GM23248 (cell line): ENCODE measurements around the gene SETD7. TPM values are rescaled to one million over a fixed set of nuclear protein-coding genes. Genes with fewer than 3 reads are reported as not detected.
A peak's percentile ranks its signal among the peaks of the same experiment; 100 is the strongest.
"Not testable (repeated sequence)": the region's sequence is repeated elsewhere in the genome, so short reads cannot be mapped to it uniquely, and the experiment has no call there.

Experiments
- DNase-seq: peaks from one replicate; pipeline ENCODE4 v3.0.0-alpha.2; 2015
- H2AFZ ChIP-seq: fragments of 200-600 bp; sonication (generic); 2 replicates; pipeline ENCODE4 v1.6.1; 2016; ENCODE audit warnings: antibody characterized with exemption
- H3F3A ChIP-seq: fragments of 200-600 bp; sonication (generic); 2 replicates; pipeline ENCODE4 v1.6.1; 2016; ENCODE audit warnings: mild to moderate bottlenecking, antibody characterized with exemption, mixed run types; ENCODE audit not compliant: insufficient read depth
- H3K27ac ChIP-seq: fragments of 200-600 bp; sonication (generic); 2 replicates; pipeline ENCODE4 v1.5.1; 2016; ENCODE audit warnings: mild to moderate bottlenecking
- H3K27me3 ChIP-seq: fragments of 200-600 bp; sonication (generic); replicated peaks from 2 replicates; pipeline ENCODE4 v1.6.1; 2016; ENCODE audit warnings: mild to moderate bottlenecking; ENCODE audit not compliant: insufficient read depth
- H3K36me3 ChIP-seq: fragments of 200-600 bp; sonication (generic); 2 replicates; pipeline ENCODE4 v1.6.1; 2016; ENCODE audit warnings: low read depth, mild to moderate bottlenecking
- H3K4me1 ChIP-seq: fragments of 200-600 bp; sonication (generic); 2 replicates; pipeline ENCODE4 v1.6.1; 2016; ENCODE audit warnings: mild to moderate bottlenecking; ENCODE audit not compliant: insufficient read depth
- H3K4me2 ChIP-seq: fragments of 200-600 bp; sonication (generic); one replicate; pipeline ENCODE4 v1.6.1; 2016; ENCODE audit warnings: mild to moderate bottlenecking; ENCODE audit not compliant: unreplicated experiment
- H3K4me3 ChIP-seq: fragments of 200-600 bp; sonication (generic); 2 replicates; pipeline ENCODE4 v1.5.1; 2016; ENCODE audit warnings: mild to moderate bottlenecking
- H3K79me2 ChIP-seq: fragments of 200-600 bp; sonication (generic); 2 replicates; pipeline ENCODE4 v1.6.1; 2016; ENCODE audit warnings: mild to moderate bottlenecking; ENCODE audit not compliant: insufficient read depth
- H3K9ac ChIP-seq: fragments of 200-600 bp; sonication (generic); 2 replicates; pipeline ENCODE4 v1.6.1; 2016; ENCODE audit warnings: mild to moderate bottlenecking
- H3K9me2 ChIP-seq: fragments of 200-600 bp; sonication (generic); 2 replicates; pipeline ENCODE4 v1.6.1; 2016; ENCODE audit warnings: mixed run types, mild to moderate bottlenecking, moderate library complexity; ENCODE audit not compliant: insufficient read depth
- H3K9me3 ChIP-seq: fragments of 200-600 bp; sonication (generic); one replicate; pipeline ENCODE4 v1.6.1; 2017; ENCODE audit warnings: low read depth
- H4K20me1 ChIP-seq: fragments of 200-600 bp; sonication (generic); 2 replicates; pipeline ENCODE4 v1.6.0; 2016; ENCODE audit not compliant: insufficient read depth
- EZH2 ChIP-seq: fragments of 200-600 bp; sonication (generic); IDR thresholded peaks from 2 replicates; pipeline ENCODE4 v1.6.1; 2018; ENCODE audit warnings: antibody characterized with exemption, mild to moderate bottlenecking; ENCODE audit not compliant: insufficient read depth, poor library complexity, severe bottlenecking
- EZH2phosphoT487 ChIP-seq: fragments of 200-600 bp; sonication (generic); IDR thresholded peaks from 2 replicates; pipeline ENCODE4 v1.6.1; 2018; ENCODE audit warnings: antibody characterized with exemption, moderate library complexity, mild to moderate bottlenecking, low read depth; ENCODE audit not compliant: insufficient read depth
- WGBS, 2 experiments: methylation state at CpG; one replicate each; pipeline ENCODE4 v1.1.6; 2015 to 2017; ENCODE audit warnings: low lambda C conversion rate in 2 of 2, low coverage in 1 of 2; ENCODE audit errors: missing lambda C conversion rate in 2 of 2; 5-methylcytosine and 5-hydroxymethylcytosine counted together
- in situ Hi-C: fragments of 300-500 bp; cut with MboI; formaldehyde crosslinking; loops from 2 replicates; pipeline ENCODE4 v1.15.0; 2020
- polyA plus RNA-seq: library from polyadenylated mRNA; unstranded; fragments of >200 nt; fragmentation: Nextera tagmentation; extraction: Ambion mirVana; gene quantifications from 2 replicates; pipeline ENCODE4 v1.2.1, GENCODE V29; 2016
- total RNA-seq: library from RNA; depleted of rRNA; stranded (reverse); fragments of >200 nt; shearing (Covaris generic); gene quantifications from 2 replicates; pipeline ENCODE4 v1.2.3, GENCODE V29; 2014

SETD7 gene
- total and polyA plus RNA-seq, 2 experiments from 2014 or later = 34.0 to 82.5 TPM

DNA sequence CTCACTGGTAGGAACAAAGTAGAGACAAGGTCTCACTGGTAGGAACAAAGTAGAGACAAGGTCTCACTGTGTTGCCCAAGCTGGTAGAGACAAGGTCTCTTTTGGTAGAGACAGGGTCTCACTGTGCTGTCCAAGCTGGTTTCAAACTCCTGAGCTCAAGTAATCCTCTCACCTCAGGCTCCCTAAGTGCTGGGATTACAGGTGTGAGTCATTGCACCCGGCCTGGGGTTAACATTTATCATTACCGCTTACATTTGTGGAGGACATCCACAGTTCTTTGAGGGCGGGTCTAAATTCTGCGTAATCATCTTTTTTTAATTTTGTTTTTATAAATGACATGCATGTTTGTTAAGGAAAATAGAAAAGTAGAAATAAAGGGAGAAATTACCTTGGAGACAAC is 90.1 kb downstream of the SETD7 start:
- H3K27me3 ChIP-seq = no peaks in the 10 kb centered on the region
- no peaks in the 10 kb centered on the region for H3K4me1 ChIP-seq
- no peak overlapping the region for H3K4me2 ChIP-seq
- H3K79me2 ChIP-seq = peaks cover 98% of the 10 kb centered on the region
- no peaks in the 10 kb centered on the region for H3K36me3 ChIP-seq
- H3F3A ChIP-seq = no peaks in the 10 kb centered on the region
- H3K9me2 ChIP-seq = no peaks in the 10 kb centered on the region
- DNase-seq = no peak
- WGBS, 2 experiments = 80 to 84% methylated on average over 4 of the region's 4 CpGs
- TF ChIP-seq EZH2phosphoT487 = no peak
- TF ChIP-seq EZH2 = no peak
- H2AFZ ChIP-seq = no peak overlapping the region
- H3K9ac ChIP-seq = no peak overlapping the region
- in situ Hi-C loops = no loop called here
- no peak overlapping the region for H3K27ac ChIP-seq
- no peak overlapping the region for H3K4me3 ChIP-seq
- peaks cover 6% of the 10 kb centered on the region for H4K20me1 ChIP-seq
- no peaks in the 10 kb centered on the region for H3K9me3 ChIP-seq

DNA sequence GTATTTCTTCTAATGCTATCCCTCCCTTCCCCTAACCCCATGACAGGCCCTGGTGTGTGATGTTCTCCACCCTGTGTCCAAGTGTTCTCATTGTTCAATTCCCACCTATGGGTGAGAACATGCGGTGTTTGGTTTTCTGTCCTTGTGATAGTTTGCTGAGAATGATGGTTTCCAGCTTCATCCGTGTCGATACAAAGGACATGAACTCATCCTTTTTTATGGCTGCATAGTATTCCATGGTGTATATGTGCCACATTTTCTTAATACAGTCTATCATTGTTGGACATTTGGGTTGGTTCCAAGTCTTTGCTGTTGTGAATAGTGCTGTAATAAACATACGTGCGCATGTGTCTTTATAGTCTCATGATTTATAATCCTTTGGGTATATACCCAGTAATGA is 91.5 kb downstream of the SETD7 start:
- not testable (repeated sequence) for H3K36me3 ChIP-seq

DNA sequence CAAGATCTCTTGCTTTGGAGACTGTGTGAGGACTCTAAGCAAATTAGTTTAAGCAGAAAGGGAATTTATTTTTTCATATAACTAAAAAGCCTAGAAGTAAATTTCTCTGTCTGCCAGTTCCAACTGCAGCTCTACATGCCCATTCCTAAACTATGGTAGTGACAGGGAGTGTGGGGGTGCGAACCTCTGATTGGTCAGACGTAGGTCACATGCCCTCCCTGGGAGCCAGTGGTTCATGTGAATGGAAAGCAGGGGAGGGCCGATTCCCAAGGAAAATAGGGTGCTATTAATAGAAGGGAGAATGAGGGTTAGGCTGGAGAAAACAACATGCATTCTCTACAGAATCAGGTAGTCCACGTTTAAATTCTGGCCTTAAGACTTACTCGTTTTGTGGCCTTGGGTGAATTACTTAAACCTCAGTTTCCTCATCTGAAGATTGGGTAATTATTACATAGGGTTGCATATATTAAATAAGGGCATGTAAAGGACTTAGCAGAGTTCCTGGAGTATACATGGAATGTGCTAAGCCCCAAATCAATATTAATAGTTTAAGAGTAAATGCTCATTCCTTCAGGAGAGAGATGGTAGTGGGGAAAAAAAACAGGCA is 94.9 kb downstream of the SETD7 start:
- Histone ChIP-seq H3K4me3 (no peak overlapping the region), H3K27me3 (no peaks in the 10 kb centered on the region), H4K20me1 (no peaks in the 10 kb centered on the region; the same call in none of the 2 replicates), H2AFZ (no peak overlapping the region), H3K27ac (no peak overlapping the region), H3K9me2 (no peaks in the 10 kb centered on the region), H3K79me2 (peaks cover 98% of the 10 kb centered on the region), H3K9ac (no peak overlapping the region), H3K4me1 (peaks cover 28% of the 10 kb centered on the region), H3K36me3 (no peaks in the 10 kb centered on the region), H3K9me3 (no peaks in the 10 kb centered on the region), H3F3A (no peaks in the 10 kb centered on the region), H3K4me2 (no peak overlapping the region)
- no peak for TF ChIP-seq EZH2
- no peak for TF ChIP-seq EZH2phosphoT487
- DNase-seq = peak; percentile 3
- in situ Hi-C loops = no loop called here
- 81 to 85% methylated on average over 5 of the region's 5 CpGs for WGBS, 2 experiments

More for the DNA sequence above, 91.5 kb downstream of the SETD7 start:
- H3K9me3 ChIP-seq, H3F3A ChIP-seq, H3K9ac ChIP-seq, H3K27ac ChIP-seq, H3K9me2 ChIP-seq, H3K4me3 ChIP-seq, in situ Hi-C loops, H4K20me1 ChIP-seq, H2AFZ ChIP-seq, H3K4me1 ChIP-seq, H3K27me3 ChIP-seq, DNase-seq, H3K4me2 ChIP-seq: not testable (repeated sequence)
- peaks cover 98% of the 10 kb centered on the region for H3K79me2 ChIP-seq
- WGBS, 2 experiments = 94 to 95% methylated on average over 5 of the region's 5 CpGs

DNA sequence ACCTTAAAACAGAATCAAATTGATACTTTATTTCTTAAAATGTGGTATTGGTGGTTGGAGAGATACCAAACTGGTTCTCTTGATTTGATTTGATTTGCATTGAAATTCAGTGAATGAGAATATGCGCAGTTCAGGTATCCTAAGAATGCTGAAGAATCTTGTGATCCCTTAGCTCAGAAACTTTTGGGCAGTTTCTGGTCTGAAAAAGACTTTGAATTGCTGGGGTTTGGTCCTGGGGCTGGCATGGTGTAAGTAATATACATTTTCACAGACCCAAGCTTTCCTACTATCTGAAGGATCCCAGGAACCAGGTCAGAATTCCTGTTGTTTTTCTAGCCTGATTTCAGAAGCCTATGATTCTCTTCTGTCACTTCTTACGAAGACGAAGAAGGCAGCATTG is 95.5 kb downstream of the SETD7 start:
- H3K79me2 ChIP-seq = peaks cover 98% of the 10 kb centered on the region
- no peaks in the 10 kb centered on the region; the same call in none of the 2 replicates for H4K20me1 ChIP-seq
- H3K27ac ChIP-seq = no peak overlapping the region
- no peak overlapping the region for H3K9ac ChIP-seq
- no peaks in the 10 kb centered on the region for H3F3A ChIP-seq
- no peak for DNase-seq
- in situ Hi-C loops = no loop called here
- H3K36me3 ChIP-seq = no peaks in the 10 kb centered on the region
- no peak overlapping the region for H3K4me2 ChIP-seq
- peaks cover 34% of the 10 kb centered on the region for H3K4me1 ChIP-seq
- no peaks in the 10 kb centered on the region for H3K9me2 ChIP-seq
- WGBS, 2 experiments = 95 to 100% methylated on average over 3 of the region's 3 CpGs
- H3K9me3 ChIP-seq = no peaks in the 10 kb centered on the region
- TF ChIP-seq EZH2 (no peak), EZH2phosphoT487 (no peak)
- no peaks in the 10 kb centered on the region for H3K27me3 ChIP-seq
- H2AFZ ChIP-seq = no peak overlapping the region
- no peak overlapping the region for H3K4me3 ChIP-seq

DNA sequence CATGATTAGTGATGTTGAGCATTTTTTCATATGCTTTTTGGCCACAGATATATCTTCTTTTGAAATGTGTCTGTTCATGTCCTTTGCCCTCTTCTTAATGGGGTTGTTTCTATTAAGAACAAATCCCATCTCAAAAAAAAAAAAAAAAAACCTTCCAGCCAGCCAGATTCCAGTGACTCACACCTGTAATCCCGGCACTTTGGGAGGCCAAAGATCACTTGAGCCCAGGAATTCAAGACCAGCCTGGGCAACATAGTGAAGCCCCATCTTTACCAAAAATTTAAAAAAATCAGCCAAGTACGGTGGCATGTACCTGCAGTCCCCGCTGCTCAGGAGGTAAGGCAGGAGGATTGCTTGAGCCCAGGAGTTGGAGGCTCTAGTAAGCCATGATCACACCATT is 97.0 kb downstream of the SETD7 start:
- WGBS, 2 experiments = 79 to 86% methylated on average over 3 of the region's 3 CpGs
- no peak overlapping the region for H2AFZ ChIP-seq
- H3K9me2 ChIP-seq = no peaks in the 10 kb centered on the region
- no peak overlapping the region for H3K4me2 ChIP-seq
- TF ChIP-seq EZH2phosphoT487 (no peak), EZH2 (no peak)
- no peak overlapping the region for H3K9ac ChIP-seq
- no peaks in the 10 kb centered on the region; the same call in 1 of the 2 replicates for H4K20me1 ChIP-seq
- peaks cover 100% of the 10 kb centered on the region for H3K79me2 ChIP-seq
- peak; percentile 8 for DNase-seq
- no peaks in the 10 kb centered on the region for H3K27me3 ChIP-seq
- H3K27ac ChIP-seq = no peak overlapping the region
- no peaks in the 10 kb centered on the region for H3F3A ChIP-seq
- H3K36me3 ChIP-seq = no peaks in the 10 kb centered on the region
- no peak overlapping the region for H3K4me3 ChIP-seq
- H3K4me1 ChIP-seq = peaks cover 41% of the 10 kb centered on the region
- H3K9me3 ChIP-seq = no peaks in the 10 kb centered on the region
- in situ Hi-C loops = no loop called here
